Right atrium auricular region (tissue), 2 donors: ENCODE data around the gene CBX2. TPM values are rescaled to one million over a fixed set of nuclear protein-coding genes. Genes with fewer than 3 reads are reported as not detected.

ENCODE experiments used
- DNase-seq: peaks from one replicate; pipeline ENCODE4 v3.0.0-alpha.2; 2019; ENCODE audit warnings: low spot score
- H3K27ac ChIP-seq, 2 donors: fragments of 200-600 bp; sonication (generic); 1 replicate in 1 of 2; 2 replicates in 1 of 2; pipeline ENCODE4 v1.5.1; 2016 to 2019
- H3K27me3 ChIP-seq, 2 donors: fragments of 200-600 bp; sonication (generic); one replicate each; pipeline versions ENCODE4 v1.5.1 to v1.6.0; 2017 to 2019
- H3K36me3 ChIP-seq: fragments of 200-600 bp; sonication (generic); one replicate; pipeline ENCODE4 v1.5.1; 2016
- H3K4me1 ChIP-seq, 2 donors: fragments of 200-600 bp; sonication (generic); one replicate each; pipeline versions ENCODE4 v1.5.1 to v1.6.0; 2017 to 2019
- H3K4me3 ChIP-seq, 2 donors: fragments of 200-600 bp; sonication (generic); 1 replicate in 1 of 2; 2 replicates in 1 of 2; pipeline ENCODE4 v1.5.1; 2017 to 2019; ENCODE audit warnings: mild to moderate bottlenecking in 1 of 2, moderate library complexity in 1 of 2
- H3K9me3 ChIP-seq, 2 donors: fragments of 200-600 bp; sonication (generic); one replicate each; pipeline ENCODE4 v1.5.1; 2019
- CTCF ChIP-seq, 2 donors: fragments of 200-600 bp; sonication (generic); IDR thresholded peaks; one replicate each; pipeline ENCODE4 v1.5.1; 2019; ENCODE audit warnings: antibody characterized with exemption in 2 of 2
- total RNA-seq, 2 donors: library from RNA; depleted of rRNA; stranded (reverse); fragments of >200 nt; gene quantifications; one replicate each; pipeline ENCODE4 v1.1.0, GENCODE V29; 2016

CBX2 gene
- total RNA-seq, 2 donors from 2014 or later = 1.0 to 1.7 TPM

- TF ChIP-seq CTCF (IDR thresholded peaks at IDR 0.05) = no peak
- Histone ChIP-seq H3K36me3 (no peaks in the 10 kb centered on the region), H3K4me1 (no peaks in the 10 kb centered on the region), H3K27me3 (no peaks in the 10 kb centered on the region), H3K9me3 (no peaks in the 10 kb centered on the region), H3K4me3 (no peak overlapping the region), H3K27ac (no peak overlapping the region)
- DNase-seq = no peak
Observed at GRCh38 chr17:79757140-79757745, 20.7 kb upstream of the CBX2 start.

GRCh38 chr17:79758271-79758670, 19.7 kb upstream of the CBX2 start:
- Histone ChIP-seq H3K9me3 (no peaks in the 10 kb centered on the region), H3K4me3 (no peak overlapping the region), H3K27ac (no peak overlapping the region), H3K27me3 (no peaks in the 10 kb centered on the region), H3K4me1 (no peaks in the 10 kb centered on the region), H3K36me3 (no peaks in the 10 kb centered on the region)
- no peak for DNase-seq
- no peak for TF ChIP-seq CTCF (IDR thresholded peaks at IDR 0.05)

DNA sequence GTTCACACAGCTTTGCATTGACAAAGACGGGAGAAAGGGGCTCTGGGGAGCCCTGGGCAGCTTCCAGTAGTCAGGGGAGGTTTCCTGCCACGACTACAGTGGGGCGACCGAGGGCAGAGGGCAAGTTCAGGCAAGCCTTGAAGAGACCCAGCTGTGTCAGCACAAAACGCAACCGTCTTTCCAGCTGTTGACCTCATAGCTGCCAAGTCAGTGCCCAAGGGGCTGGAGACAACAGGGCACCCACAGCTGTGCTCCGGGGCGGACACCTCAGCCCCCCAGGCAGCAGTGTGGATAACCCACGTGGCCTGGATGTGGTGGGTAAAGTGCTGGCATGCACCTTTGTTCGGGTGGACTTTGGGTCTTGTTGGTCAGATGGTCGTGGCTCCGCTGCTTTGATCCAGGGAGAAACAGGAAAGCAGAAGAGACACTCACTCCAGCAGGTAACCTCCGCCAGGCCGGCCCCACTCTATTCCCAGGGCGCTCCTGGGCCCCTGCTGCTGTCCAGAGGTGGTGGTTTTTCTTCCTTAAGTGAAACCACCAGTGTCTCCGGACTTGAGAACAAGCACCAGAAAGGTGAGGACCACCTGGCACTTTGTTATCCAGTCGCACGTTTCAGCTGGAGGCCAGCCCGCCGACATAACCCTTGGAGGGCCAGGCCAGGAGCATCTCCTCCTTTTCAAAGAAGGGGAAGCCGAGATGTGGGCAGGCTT, 17.6 kb upstream of the CBX2 start:
- TF ChIP-seq CTCF (IDR thresholded peaks at IDR 0.05) = no peak
- no peak for DNase-seq
- H3K9me3 ChIP-seq = no peaks in the 10 kb centered on the region
- no peak overlapping the region for H3K4me3 ChIP-seq
- no peaks in the 10 kb centered on the region for H3K36me3 ChIP-seq
- H3K27ac ChIP-seq = no peak overlapping the region
- no peaks in the 10 kb centered on the region for H3K27me3 ChIP-seq
- no peaks in the 10 kb centered on the region for H3K4me1 ChIP-seq

- Histone ChIP-seq H3K9me3 (no peaks in the 10 kb centered on the region), H3K4me1 (no peaks in the 10 kb centered on the region), H3K4me3 (no peak overlapping the region), H3K27me3 (no peaks in the 10 kb centered on the region), H3K27ac (no peak overlapping the region), H3K36me3 (no peaks in the 10 kb centered on the region)
- no peak for DNase-seq
- TF ChIP-seq CTCF (IDR thresholded peaks at IDR 0.05) = no peak
Observed at GRCh38 chr17:79761894-79762589, 15.9 kb upstream of the CBX2 start.

DNA sequence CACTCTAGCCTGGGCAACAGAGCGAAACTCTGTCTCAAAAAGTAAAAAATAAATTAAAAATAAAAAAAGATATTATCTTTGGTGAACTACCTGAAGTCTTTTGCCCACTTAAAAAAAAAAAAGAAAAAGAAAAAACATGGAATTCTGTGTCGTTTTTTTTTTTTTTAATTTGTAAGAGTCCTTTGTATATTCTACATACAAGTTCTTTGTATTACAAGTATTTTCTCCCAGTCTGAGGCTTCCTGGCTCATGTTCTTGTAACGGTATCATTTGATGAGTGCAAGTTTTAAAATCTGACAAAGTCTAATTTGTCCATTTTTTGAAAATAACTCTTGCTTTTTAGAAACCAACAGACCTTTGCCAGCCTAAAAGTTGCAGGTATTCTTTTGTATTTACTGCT, 12.2 kb upstream of the CBX2 start:
- no peak for DNase-seq
- no peak for TF ChIP-seq CTCF (IDR thresholded peaks at IDR 0.05)
- no peaks in the 10 kb centered on the region for H3K4me1 ChIP-seq
- H3K27me3 ChIP-seq = no peaks in the 10 kb centered on the region
- H3K27ac ChIP-seq = no peak overlapping the region
- no peak overlapping the region for H3K4me3 ChIP-seq
- no peaks in the 10 kb centered on the region for H3K36me3 ChIP-seq
- no peaks in the 10 kb centered on the region for H3K9me3 ChIP-seq
